Astrocyte (in vitro differentiated cells and primary cell): Measurements from ENCODE around the gene KRT80. TPM values are rescaled to one million over a fixed set of nuclear protein-coding genes. Genes with fewer than 3 reads are reported as not detected.

Source experiments
- DNase-seq: peaks from one replicate; pipeline ENCODE4 v3.0.0-alpha.2; 2010; ENCODE audit warnings: low read depth
- FAIRE-seq: peaks from 2 replicates; lab custom pipeline; 2011; peaks lifted over from hg19 to GRCh38; lab: Jason Lieb, UNC
- H2AFZ ChIP-seq: 2 replicates; pipeline ENCODE4 v1.6.0; 2012; ENCODE audit warnings: low read depth, low read length, inconsistent platforms
- H3K27ac ChIP-seq: 2 replicates; pipeline ENCODE4 v1.5.1; 2011; ENCODE audit warnings: low read depth, low read length, inconsistent platforms
- H3K27me3 ChIP-seq: 2 replicates; pipeline ENCODE4 v1.6.0; 2011; ENCODE audit warnings: low read length, inconsistent platforms; ENCODE audit not compliant: insufficient read depth
- H3K36me3 ChIP-seq: 2 replicates; pipeline ENCODE4 v1.5.1; 2011; ENCODE audit warnings: low read length, inconsistent platforms; ENCODE audit not compliant: insufficient read depth
- H3K4me1 ChIP-seq: 2 replicates; pipeline ENCODE4 v1.5.1; 2011; ENCODE audit warnings: low read length, inconsistent platforms; ENCODE audit not compliant: insufficient read depth
- H3K4me2 ChIP-seq: 2 replicates; pipeline ENCODE4 v1.6.0; 2012; ENCODE audit warnings: low read length, inconsistent platforms
- H3K4me3 ChIP-seq: 2 replicates; pipeline ENCODE4 v1.5.1; 2011; ENCODE audit warnings: low read depth, mild to moderate bottlenecking, low read length, inconsistent platforms; ENCODE audit not compliant: insufficient read depth
- H3K79me2 ChIP-seq: 2 replicates; pipeline ENCODE4 v1.6.0; 2012; ENCODE audit warnings: mild to moderate bottlenecking, low read length, inconsistent platforms; ENCODE audit not compliant: insufficient read depth
- H3K9ac ChIP-seq: 2 replicates; pipeline ENCODE4 v1.6.0; 2012; ENCODE audit warnings: mild to moderate bottlenecking, low read length, inconsistent platforms
- H3K9me3 ChIP-seq: 2 replicates; pipeline ENCODE4 v1.5.1; 2012; ENCODE audit warnings: low read depth, mild to moderate bottlenecking, low read length, inconsistent platforms; ENCODE audit not compliant: insufficient read depth
- H4K20me1 ChIP-seq: 2 replicates; pipeline ENCODE4 v1.6.0; 2012; ENCODE audit warnings: low read length, inconsistent platforms; ENCODE audit not compliant: insufficient read depth
- H3K27ac Mint-ChIP-seq: one replicate; pipeline ENCODE4 v1.8.0; 2021; ENCODE audit warnings: mild to moderate bottlenecking, mixed read lengths; ENCODE audit not compliant: unreplicated experiment
- H3K27me3 Mint-ChIP-seq: one replicate; pipeline ENCODE4 v1.8.0; 2021; ENCODE audit warnings: low read depth, mixed read lengths; ENCODE audit not compliant: unreplicated experiment
- H3K36me3 Mint-ChIP-seq: one replicate; pipeline ENCODE4 v1.8.0; 2021; ENCODE audit warnings: low read depth, mixed read lengths; ENCODE audit not compliant: unreplicated experiment
- H3K4me1 Mint-ChIP-seq: one replicate; pipeline ENCODE4 v1.8.0; 2021; ENCODE audit warnings: low read depth, mixed read lengths; ENCODE audit not compliant: unreplicated experiment
- H3K4me3 Mint-ChIP-seq: one replicate; pipeline ENCODE4 v1.8.0; 2021; ENCODE audit warnings: mild to moderate bottlenecking, moderate library complexity, mixed read lengths; ENCODE audit not compliant: unreplicated experiment
- H3K9me3 Mint-ChIP-seq: one replicate; pipeline ENCODE4 v1.8.0; 2021; ENCODE audit warnings: mild to moderate bottlenecking, mixed read lengths; ENCODE audit not compliant: unreplicated experiment
- EZH2 ChIP-seq: IDR thresholded peaks from 2 replicates; pipeline ENCODE4 v1.6.1; 2012; ENCODE audit warnings: mild to moderate bottlenecking, low read length, inconsistent platforms; ENCODE audit not compliant: insufficient read depth
- total RNA-seq: library from RNA; stranded (reverse); gene quantifications from 2 replicates; pipeline ENCODE4 v1.2.1, GENCODE V29; 2021
- TF ChIP-seq, protein P1 (sequence below): IDR thresholded peaks from 2 replicates; pipeline ENCODE4 v1.5.1; 2011; ENCODE audit warnings: low read depth, mild to moderate bottlenecking, inconsistent platforms, low read length, moderate library complexity; ENCODE audit not compliant: insufficient read depth

The KRT80 gene
- total RNA-seq, 1 donor from 2014 or later: 3.6 TPM

DNA sequence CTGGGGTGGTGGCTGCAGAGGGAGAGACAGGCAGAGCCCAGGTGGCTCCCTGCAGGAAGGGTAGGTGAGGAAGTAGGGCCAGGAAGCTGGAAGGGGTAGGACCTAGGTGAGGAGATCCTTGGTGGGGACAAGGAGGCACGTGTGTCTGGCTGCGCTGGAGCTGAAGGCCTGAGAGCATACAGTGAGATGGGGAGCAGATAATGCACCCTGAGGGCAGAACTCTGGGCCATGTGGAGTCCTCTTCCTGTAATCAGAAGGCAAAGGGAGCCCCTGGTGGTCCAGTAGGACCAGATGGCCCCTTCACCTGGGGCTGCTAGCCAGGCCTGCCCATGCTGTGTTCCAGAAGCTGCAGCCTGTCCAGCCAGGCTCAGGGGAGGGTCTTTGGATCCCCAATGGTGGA, 15.3 kb upstream of the KRT80 start:
- Histone ChIP-seq H3K27ac (no peak overlapping the region), H3K4me2 (no peak overlapping the region), H3K27me3 (no peaks in the 10 kb centered on the region), H3K4me1 (peaks cover 48% of the 10 kb centered on the region), H3K9me3 (no peaks in the 10 kb centered on the region), H3K9ac (no peak overlapping the region), H2AFZ (no peak overlapping the region), H3K36me3 (no peaks in the 10 kb centered on the region), H4K20me1 (no peaks in the 10 kb centered on the region), H3K4me3 (no peak overlapping the region), H3K79me2 (no peaks in the 10 kb centered on the region)
- no peak for TF ChIP-seq EZH2
- TF ChIP-seq, protein P1, sequence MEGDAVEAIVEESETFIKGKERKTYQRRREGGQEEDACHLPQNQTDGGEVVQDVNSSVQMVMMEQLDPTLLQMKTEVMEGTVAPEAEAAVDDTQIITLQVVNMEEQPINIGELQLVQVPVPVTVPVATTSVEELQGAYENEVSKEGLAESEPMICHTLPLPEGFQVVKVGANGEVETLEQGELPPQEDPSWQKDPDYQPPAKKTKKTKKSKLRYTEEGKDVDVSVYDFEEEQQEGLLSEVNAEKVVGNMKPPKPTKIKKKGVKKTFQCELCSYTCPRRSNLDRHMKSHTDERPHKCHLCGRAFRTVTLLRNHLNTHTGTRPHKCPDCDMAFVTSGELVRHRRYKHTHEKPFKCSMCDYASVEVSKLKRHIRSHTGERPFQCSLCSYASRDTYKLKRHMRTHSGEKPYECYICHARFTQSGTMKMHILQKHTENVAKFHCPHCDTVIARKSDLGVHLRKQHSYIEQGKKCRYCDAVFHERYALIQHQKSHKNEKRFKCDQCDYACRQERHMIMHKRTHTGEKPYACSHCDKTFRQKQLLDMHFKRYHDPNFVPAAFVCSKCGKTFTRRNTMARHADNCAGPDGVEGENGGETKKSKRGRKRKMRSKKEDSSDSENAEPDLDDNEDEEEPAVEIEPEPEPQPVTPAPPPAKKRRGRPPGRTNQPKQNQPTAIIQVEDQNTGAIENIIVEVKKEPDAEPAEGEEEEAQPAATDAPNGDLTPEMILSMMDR: no peak
- peaks cover 27% of the 10 kb centered on the region for H3K27me3 Mint-ChIP-seq
- no peak overlapping the region for H3K27ac Mint-ChIP-seq
- H3K9me3 Mint-ChIP-seq: peaks cover 2% of the 10 kb centered on the region
- H3K4me3 Mint-ChIP-seq: no peak overlapping the region
- no peaks in the 10 kb centered on the region for H3K36me3 Mint-ChIP-seq
- no peak for DNase-seq
- peaks cover 32% of the 10 kb centered on the region for H3K4me1 Mint-ChIP-seq
- FAIRE-seq: no peak

DNA sequence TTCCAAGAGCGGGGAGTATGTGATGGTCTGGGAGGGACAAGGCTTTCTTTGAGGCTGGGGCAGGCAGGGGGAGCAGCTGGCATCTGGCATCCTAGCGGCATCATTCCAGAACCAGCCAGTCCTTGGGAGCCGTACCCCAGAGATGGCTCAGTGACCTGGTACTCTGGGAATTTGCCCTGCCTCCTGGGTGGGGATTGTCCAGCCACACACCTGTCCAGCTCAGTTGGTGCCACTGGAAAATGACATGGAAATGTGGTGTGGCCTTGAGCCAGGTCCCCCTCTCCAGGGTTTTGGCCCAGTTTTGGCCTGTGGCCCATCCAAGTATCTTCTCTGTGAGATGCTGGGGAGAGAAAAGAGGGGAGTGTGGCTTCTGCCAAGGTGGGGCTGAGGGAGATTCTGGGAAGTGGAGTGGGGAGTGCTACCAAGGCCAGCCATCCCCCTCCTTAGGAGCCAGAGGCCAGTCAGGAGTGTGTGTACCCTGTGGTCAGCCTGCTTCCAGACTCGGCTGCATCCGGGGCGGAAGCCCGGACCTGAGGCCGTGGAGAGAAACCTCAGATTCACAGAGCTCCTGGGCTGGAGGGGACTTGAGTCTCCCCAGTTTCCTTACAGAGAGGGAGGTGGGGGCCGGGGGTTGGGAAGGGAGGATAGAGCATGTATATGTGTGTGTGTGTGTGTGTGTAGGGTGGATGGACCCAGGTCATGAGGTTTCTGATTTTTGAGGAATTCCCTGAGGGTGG, 14.7 kb upstream of the KRT80 start:
- Histone ChIP-seq H3K4me2 (no peak overlapping the region), H3K79me2 (no peaks in the 10 kb centered on the region), H3K27me3 (no peaks in the 10 kb centered on the region), H2AFZ (no peak overlapping the region), H3K4me3 (no peak overlapping the region), H3K27ac (no peak overlapping the region), H3K4me1 (peaks cover 50% of the 10 kb centered on the region), H3K9me3 (no peaks in the 10 kb centered on the region), H4K20me1 (no peaks in the 10 kb centered on the region), H3K36me3 (no peaks in the 10 kb centered on the region), H3K9ac (no peak overlapping the region)
- H3K27ac Mint-ChIP-seq: no peak overlapping the region
- peaks cover 25% of the 10 kb centered on the region for H3K27me3 Mint-ChIP-seq
- H3K36me3 Mint-ChIP-seq: no peaks in the 10 kb centered on the region
- FAIRE-seq: no peak
- no peak overlapping the region for H3K4me3 Mint-ChIP-seq
- H3K4me1 Mint-ChIP-seq: peaks cover 35% of the 10 kb centered on the region
- peaks cover 2% of the 10 kb centered on the region for H3K9me3 Mint-ChIP-seq
- DNase-seq: no peak
- TF ChIP-seq EZH2: no peak
- TF ChIP-seq, protein P1: no peak
